CD1c-positive myeloid dendritic cell (primary cell): ENCODE measurements around the gene ZNF597.

Source experiments
- DNase-seq: peaks from one replicate; pipeline ENCODE4 v3.0.0-alpha.2; 2016; ENCODE audit errors: extremely low spot score

Gene ZNF597

GRCh38 chr16:3454631-3455147, 11.4 kb upstream of the ZNF597 start:
- DNase-seq, result no peak

DNA sequence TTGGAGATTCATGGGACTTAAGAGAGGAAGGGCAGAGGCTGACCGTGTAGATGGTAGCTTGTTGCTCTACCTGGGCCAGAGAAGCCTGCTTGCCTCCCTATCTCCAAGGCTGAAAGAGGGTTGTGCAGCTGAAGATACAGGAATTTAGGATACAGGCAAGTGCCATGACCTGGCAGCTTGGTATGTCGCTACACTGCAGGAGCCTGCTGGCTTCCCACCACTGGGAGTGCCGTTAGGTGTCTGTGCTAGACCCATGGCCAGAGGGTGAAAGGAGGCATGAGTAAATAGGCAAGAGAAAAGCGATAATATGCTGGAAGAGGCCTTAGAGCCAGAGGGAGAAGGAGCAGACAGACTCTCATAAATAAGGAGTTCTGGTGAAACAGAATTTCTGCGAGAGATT, 10.8 kb upstream of the ZNF597 start:
- DNase-seq, result no peak

DNA sequence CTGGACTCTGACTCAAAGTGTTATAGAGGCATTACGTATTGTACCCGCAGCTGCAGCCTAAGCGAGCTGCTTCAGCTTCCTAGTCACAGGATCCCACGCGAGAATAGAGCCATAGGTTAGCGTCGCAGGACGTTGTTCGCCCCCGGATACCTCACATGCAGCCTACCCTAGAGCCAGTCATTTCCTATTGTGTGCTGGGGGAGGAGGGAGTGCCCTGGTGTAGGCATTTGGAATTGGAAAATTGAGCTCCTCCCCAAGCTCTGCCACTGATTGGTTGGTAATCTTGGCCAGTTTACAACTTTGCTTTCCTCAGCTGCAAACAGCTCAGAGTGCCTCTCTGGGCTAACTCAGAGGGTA, 706 bp upstream of the ZNF597 start:
- DNase-seq, result peak; percentile 80

- DNase-seq, result no peak
Measured at GRCh38 chr16:3439637-3440036, 3.7 kb downstream of the ZNF597 start.

GRCh38 chr16:3434373-3434772, 8.9 kb downstream of the ZNF597 start:
- no peak for DNase-seq

- DNase-seq, result peak; percentile 55
Measured at GRCh38 chr16:3431779-3432219, 11.5 kb downstream of the ZNF597 start.

DNA sequence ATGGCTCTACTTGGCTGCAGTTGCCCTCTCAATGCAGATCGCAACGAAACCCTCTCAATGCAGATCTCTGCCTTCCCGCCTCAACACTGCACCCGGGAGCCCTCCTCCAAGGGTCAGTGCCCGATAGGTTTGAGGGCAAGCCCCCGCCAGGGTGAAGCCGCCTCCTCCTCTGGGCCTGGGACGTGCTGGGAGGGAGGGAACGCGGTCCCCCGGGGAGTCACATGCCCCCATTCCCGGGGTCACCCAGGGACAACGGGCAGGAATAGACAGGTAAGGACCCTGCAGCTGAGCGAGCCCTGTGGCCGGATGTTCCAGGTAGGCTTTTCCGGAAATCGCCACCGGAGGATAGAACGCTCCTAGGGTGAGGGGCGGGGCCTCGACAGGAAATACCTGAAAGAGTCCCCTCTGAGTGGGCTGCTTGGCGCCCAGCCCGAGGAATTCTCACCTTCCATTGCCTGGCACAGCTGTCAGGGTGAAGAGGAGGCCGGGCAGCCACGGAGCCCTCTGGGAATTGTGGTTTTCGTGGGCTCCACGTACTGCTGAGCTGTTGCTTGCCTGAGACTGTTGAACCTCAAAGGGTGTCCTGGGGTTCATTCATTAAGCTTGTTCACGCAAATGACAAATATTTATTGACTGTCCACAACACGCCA, 29.4 kb downstream of the ZNF597 start:
- DNase-seq, result no peak

DNA sequence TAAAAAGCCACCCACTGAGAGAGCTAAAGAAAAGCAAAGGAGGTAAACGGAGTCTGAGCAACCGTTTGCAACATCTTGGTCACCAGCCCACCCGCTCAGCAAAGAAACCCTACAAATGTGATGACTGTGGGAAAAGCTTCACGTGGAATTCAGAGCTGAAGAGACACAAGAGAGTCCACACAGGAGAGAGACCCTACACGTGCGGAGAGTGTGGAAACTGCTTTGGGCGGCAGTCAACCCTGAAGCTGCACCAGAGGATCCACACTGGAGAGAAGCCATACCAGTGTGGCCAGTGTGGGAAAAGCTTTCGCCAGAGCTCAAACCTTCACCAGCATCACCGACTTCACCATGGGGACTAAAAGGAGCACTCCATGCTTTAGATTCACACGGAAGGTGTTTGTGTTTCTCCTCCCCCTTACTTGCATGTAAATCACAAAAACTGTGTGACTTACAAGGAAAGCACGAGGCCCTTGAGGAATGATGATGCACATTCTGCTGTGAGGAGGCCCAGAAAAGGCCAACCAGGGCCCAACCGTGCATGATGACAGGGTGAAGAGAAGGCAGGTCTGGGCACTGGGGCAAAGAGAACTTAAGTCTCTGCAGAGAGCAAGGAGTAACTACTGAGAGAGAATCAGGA, 34.6 kb downstream of the ZNF597 start:
- no peak for DNase-seq

DNA sequence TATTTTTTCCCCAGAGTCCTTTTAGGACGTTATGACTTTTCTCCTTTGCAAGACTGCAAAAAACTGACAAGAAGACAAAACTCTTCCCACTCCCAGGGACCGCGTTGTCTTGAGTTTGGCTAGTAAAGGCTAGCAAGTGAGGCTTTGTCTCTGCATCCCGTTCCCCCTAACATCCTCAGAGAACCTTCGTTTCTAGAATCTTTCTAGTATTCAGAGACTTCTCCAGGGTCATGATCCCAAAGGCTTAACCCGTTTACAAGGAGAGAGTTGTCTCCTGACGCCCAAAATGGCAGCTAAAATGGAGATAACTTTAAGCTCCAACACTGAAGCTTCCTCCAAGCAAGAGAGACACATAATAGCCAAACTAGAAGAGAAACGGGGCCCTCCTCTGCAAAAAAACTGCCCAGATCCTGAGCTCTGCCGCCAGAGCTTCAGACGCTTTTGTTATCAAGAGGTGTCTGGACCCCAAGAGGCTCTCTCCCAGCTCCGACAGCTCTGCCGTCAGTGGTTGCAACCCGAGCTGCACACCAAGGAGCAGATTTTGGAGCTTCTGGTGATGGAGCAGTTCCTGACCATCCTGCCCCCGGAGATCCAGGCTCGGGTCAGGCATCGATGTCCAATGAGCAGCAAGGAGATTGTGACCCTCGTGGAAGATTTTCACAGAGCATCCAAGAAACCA, 41.4 kb downstream of the ZNF597 start:
- peak; percentile 3 for DNase-seq

- DNase-seq, result peak; percentile 99
Measured at GRCh38 chr16:3400779-3401688, 42.3 kb downstream of the ZNF597 start, which contains the start of the genes ZNF174 and ZSCAN32. TSS of gene ZNF174 (plus strand) at chr16:3401215. CDS start at chr16:3402005, 790 bp downstream. TSS of gene ZSCAN32 (minus strand) at chr16:3401004. CDS start at chr16:3397557, 3,447 bp downstream.

- DNase-seq, result peak; percentile 1
Measured at GRCh38 chr16:3400446-3400778, 42.9 kb downstream of the ZNF597 start.

DNA sequence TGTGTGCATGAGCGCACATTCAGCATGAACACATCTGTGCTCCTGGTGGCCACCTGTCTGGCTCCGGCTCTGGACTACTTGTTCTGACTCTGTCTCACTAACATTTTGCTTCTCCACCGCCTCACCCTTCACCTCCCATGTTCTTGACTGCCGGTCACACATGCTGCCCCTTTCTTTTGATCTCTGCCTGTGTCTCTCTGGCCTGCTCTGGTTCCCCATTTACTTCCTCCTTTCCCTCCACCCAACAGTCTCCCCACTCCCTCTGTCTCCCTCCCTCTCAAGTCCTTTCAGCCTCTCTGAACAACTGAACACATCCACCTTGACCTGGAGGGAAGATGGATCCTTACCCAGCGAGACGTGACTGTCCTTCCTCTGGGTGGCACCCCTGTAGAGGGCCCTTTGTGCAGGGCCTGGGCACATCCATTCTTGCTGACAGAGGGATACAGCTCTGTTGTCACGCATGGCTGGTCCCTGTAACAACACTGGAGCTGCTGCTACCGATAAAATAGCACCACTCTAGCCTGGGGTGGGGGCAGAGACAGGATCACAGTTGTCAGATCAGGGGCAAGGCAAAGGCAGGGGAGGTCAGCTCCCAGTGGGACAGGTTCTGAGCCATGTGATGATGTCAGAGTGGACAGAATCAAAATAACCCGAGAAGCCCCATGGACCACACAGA, 53.5 kb downstream of the ZNF597 start:
- no peak for DNase-seq

DNA sequence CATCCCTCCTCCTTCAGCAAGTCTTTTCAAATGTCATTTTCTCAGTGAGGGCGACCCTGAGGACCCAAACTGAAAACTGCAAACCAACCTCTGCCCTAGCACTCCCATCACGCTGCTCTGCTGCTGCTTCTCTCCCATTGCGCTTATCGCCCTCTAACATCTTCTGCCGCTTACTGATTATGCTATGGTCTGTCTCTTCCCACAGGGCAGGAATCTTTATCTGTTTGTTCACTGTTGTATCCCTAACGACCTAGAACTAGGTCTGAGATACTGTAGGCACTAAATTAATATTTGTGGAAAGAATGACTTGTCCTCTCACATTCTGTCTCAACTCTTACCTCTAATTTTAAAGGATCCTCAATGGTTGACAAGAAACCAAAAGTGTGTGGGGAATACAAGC, 55.0 kb downstream of the ZNF597 start:
- DNase-seq, result no peak

- DNase-seq, result no peak
Measured at GRCh38 chr16:3383045-3383448, 60.3 kb downstream of the ZNF597 start.
